ENCODE results near the gene GPR89B.
A peak's percentile ranks its signal among the peaks of the same experiment; 100 is the strongest.
"Not testable (repeated sequence)": the region's sequence is repeated elsewhere in the genome, so short reads cannot be mapped to it uniquely, and the experiment has no call there.

The GPR89B gene

GRCh38 chr1:147928236-147929132 is at the start of gene GPR89B:
GPR89B (plus strand) TSS chr1:147928420; CDS start chr1:147928537, 117 bp downstream.
- peak; percentile 20 for DNase-seq (ENCODE audit: low read depth)

- DNase-seq (ENCODE audit: low read depth), result no peak
Measured at GRCh38 chr1:147879911-147880310, 48.3 kb upstream of the GPR89B start.

- DNase-seq (ENCODE audit: low read depth), result no peak
Measured at GRCh38 chr1:147882535-147882934, 45.7 kb upstream of the GPR89B start.

- DNase-seq (ENCODE audit: low read depth), result no peak
Measured at GRCh38 chr1:147890177-147890790, 37.9 kb upstream of the GPR89B start.

- DNase-seq (ENCODE audit: low read depth), result no peak
Measured at GRCh38 chr1:147891088-147891487, 37.1 kb upstream of the GPR89B start.

- no peak for DNase-seq (ENCODE audit: low read depth)
Measured at GRCh38 chr1:147892216-147892615, 36.0 kb upstream of the GPR89B start.

- DNase-seq (ENCODE audit: low read depth), result peak; percentile 18
Measured at GRCh38 chr1:147892731-147893214, 35.4 kb upstream of the GPR89B start.

- no peak for DNase-seq (ENCODE audit: low read depth)
Measured at GRCh38 chr1:147895123-147895522, 33.1 kb upstream of the GPR89B start.

- DNase-seq (ENCODE audit: low read depth), result no peak
Measured at GRCh38 chr1:147897029-147897752, 31.0 kb upstream of the GPR89B start.

GRCh38 chr1:147897789-147898188 is 30.4 kb upstream of the GPR89B start:
- no peak for DNase-seq (ENCODE audit: low read depth)

GRCh38 chr1:147902253-147902845 is 25.9 kb upstream of the GPR89B start, which contains the start of gene GJA8:
GJA8 (plus strand) TSS chr1:147902795; CDS start chr1:147907956, 5,161 bp downstream.
- no peak for DNase-seq (ENCODE audit: low read depth)

GRCh38 chr1:147904726-147905125 is 23.5 kb upstream of the GPR89B start:
- no peak for DNase-seq (ENCODE audit: low read depth)

GRCh38 chr1:147907786-147908509 is 20.3 kb upstream of the GPR89B start:
- DNase-seq (ENCODE audit: low read depth), result no peak

- no peak for DNase-seq (ENCODE audit: low read depth)
Measured at GRCh38 chr1:147912553-147912952, 15.7 kb upstream of the GPR89B start.

- no peak for DNase-seq (ENCODE audit: low read depth)
Measured at GRCh38 chr1:147913362-147913942, 14.8 kb upstream of the GPR89B start.

- no peak for DNase-seq (ENCODE audit: low read depth)
Measured at GRCh38 chr1:147919896-147920295, 8.3 kb upstream of the GPR89B start.

- no peak for DNase-seq (ENCODE audit: low read depth)
Measured at GRCh38 chr1:147924813-147925212, 3.4 kb upstream of the GPR89B start.

- not testable (repeated sequence) for DNase-seq (ENCODE audit: low read depth)
Measured at GRCh38 chr1:147927215-147927614, 1.0 kb upstream of the GPR89B start.

GRCh38 chr1:147927689-147928088 is 531 bp upstream of the GPR89B start:
- DNase-seq (ENCODE audit: low read depth), result not testable (repeated sequence)

- DNase-seq (ENCODE audit: low read depth), result not testable (repeated sequence)
Measured at GRCh38 chr1:147931137-147931536, 2.9 kb downstream of the GPR89B start.

- DNase-seq (ENCODE audit: low read depth), result not testable (repeated sequence)
Measured at GRCh38 chr1:147935296-147935695, 7.1 kb downstream of the GPR89B start.
